Right renal pelvis (tissue), 4 donors: ENCODE data around the gene IL2RA. TPM values are rescaled to one million over a fixed set of nuclear protein-coding genes. Genes with fewer than 3 reads are reported as not detected.

Experiments used
- DNase-seq, 4 donors: peaks; one replicate each; pipeline ENCODE4 v3.0.0-alpha.2; 2013; ENCODE audit warnings: low read depth in 4 of 4, low spot score in 3 of 4, missing footprints in 1 of 4
- polyA plus RNA-seq, 4 donors: library from polyadenylated mRNA; unstranded; fragments of 120-200 nt; gene quantifications; one replicate each; pipeline ENCODE4 v1.2.1, GENCODE V29; 2013; ENCODE audit not compliant: insufficient read length in 4 of 4

IL2RA gene
- polyA plus RNA-seq, 4 donors: 0.05 to 0.47 TPM; not detected in 2

GRCh38 chr10:6061056-6061455 lies 1.1 kb downstream of the IL2RA start:
- no peak for DNase-seq

- no peak for DNase-seq
Measured at GRCh38 chr10:6059506-6059905, 2.7 kb downstream of the IL2RA start.

- no peak for DNase-seq
Measured at GRCh38 chr10:6058682-6059475, 3.3 kb downstream of the IL2RA start.

GRCh38 chr10:6056411-6057135 lies 5.6 kb downstream of the IL2RA start:
- no peak for DNase-seq

GRCh38 chr10:6055929-6056328 lies 6.2 kb downstream of the IL2RA start:
- no peak for DNase-seq

- no peak for DNase-seq
Measured at GRCh38 chr10:6054884-6055283, 7.3 kb downstream of the IL2RA start.

GRCh38 chr10:6053816-6054631 lies 8.1 kb downstream of the IL2RA start:
- no peak for DNase-seq

GRCh38 chr10:6053303-6053702 lies 8.9 kb downstream of the IL2RA start:
- DNase-seq: no peak

GRCh38 chr10:6052247-6053221 lies 9.6 kb downstream of the IL2RA start:
- no peak for DNase-seq

GRCh38 chr10:6050801-6051445 lies 11.2 kb downstream of the IL2RA start:
- DNase-seq: no peak

GRCh38 chr10:6049031-6049400 lies 13.2 kb downstream of the IL2RA start:
- no peak for DNase-seq

GRCh38 chr10:6048281-6049030 lies 13.7 kb downstream of the IL2RA start:
- DNase-seq: no peak

GRCh38 chr10:6047847-6048246 lies 14.3 kb downstream of the IL2RA start:
- DNase-seq: no peak

GRCh38 chr10:6046773-6047611 lies 15.2 kb downstream of the IL2RA start:
- no peak for DNase-seq

GRCh38 chr10:6045878-6046772 lies 16.0 kb downstream of the IL2RA start:
- no peak for DNase-seq

- DNase-seq: no peak
Measured at GRCh38 chr10:6045314-6045848, 16.8 kb downstream of the IL2RA start.
